ENCODE data around the gene DNM2.

GRCh38 chr19:10670876-10671804 lies 46.7 kb upstream of the DNM2 start:
- TF ChIP-seq POLR2A (IDR thresholded peaks at IDR 0.05) (no peak), CTCF (IDR thresholded peaks at IDR 0.05) (no peak)
